HepG2 (cell line): Measurements from ENCODE around the gene SIRT1. TPM values are rescaled to one million over a fixed set of nuclear protein-coding genes. Genes with fewer than 3 reads are reported as not detected.

Experiments used
- ARNT2 ChIP-seq: sonication (generic); formaldehyde crosslinking; IDR thresholded peaks from 2 replicates; pipeline ENCODE4 v1.8.0; 2022; ENCODE audit warnings: mild to moderate bottlenecking, low read depth, missing genetic modification reagents, moderate library complexity
- FOXJ3 ChIP-seq: sonication (generic); formaldehyde crosslinking; IDR thresholded peaks from 2 replicates; pipeline ENCODE4 v1.4.0; 2020; ENCODE audit warnings: missing genetic modification reagents, mild to moderate bottlenecking, borderline replicate concordance
- HOXA9 ChIP-seq: sonication (generic); formaldehyde crosslinking; IDR thresholded peaks from 2 replicates; pipeline ENCODE4 v1.8.1; 2022; ENCODE audit warnings: missing genetic modification reagents, mild to moderate bottlenecking, moderate library complexity, borderline replicate concordance
- MED8 ChIP-seq: sonication (generic); formaldehyde crosslinking; IDR thresholded peaks from 2 replicates; pipeline ENCODE4 v1.8.1; 2023; ENCODE audit warnings: mild to moderate bottlenecking, missing genetic modification reagents; ENCODE audit not compliant: insufficient replicate concordance
- NFE2L2 ChIP-seq: fragments of 150-350 bp; IDR thresholded peaks from 2 replicates; pipeline ENCODE4 v1.6.1; 2014; ENCODE audit warnings: low read length
- NFYB ChIP-seq: sonication (generic); formaldehyde crosslinking; IDR thresholded peaks from 2 replicates; pipeline ENCODE4 v1.4.0; 2020; ENCODE audit warnings: missing genetic modification reagents
- POLR2AphosphoS5 ChIP-seq: IDR thresholded peaks from 2 replicates; pipeline ENCODE4 v1.6.1; 2012; ENCODE audit warnings: low read depth, low read length
- SUZ12 ChIP-seq: fragments of 150-350 bp; IDR thresholded peaks from 2 replicates; pipeline ENCODE4 v1.6.1; 2014; ENCODE audit warnings: low read depth, low read length
- TCF12 ChIP-seq, 2 experiments: fragments of 450-650 bp in 1 of 2; sonication (generic) in 1 of 2; formaldehyde crosslinking in 1 of 2; IDR thresholded peaks; 2 replicates each; pipeline versions ENCODE4 v1.6.1 to v1.8.0; 2017 to 2022; ENCODE audit warnings: antibody characterized with exemption in 1 of 2, mild to moderate bottlenecking in 1 of 2, missing genetic modification reagents in 1 of 2, moderate library complexity in 1 of 2
- YEATS4 ChIP-seq: sonication (generic); formaldehyde crosslinking; IDR thresholded peaks from 2 replicates; pipeline ENCODE4 v1.4.0; 2020; ENCODE audit warnings: missing genetic modification reagents, borderline replicate concordance
- ZFP82 ChIP-seq: sonication (generic); formaldehyde crosslinking; IDR thresholded peaks from 2 replicates; pipeline ENCODE4 v1.5.1; 2020; ENCODE audit warnings: mild to moderate bottlenecking, missing genetic modification reagents, borderline replicate concordance
- ZHX1 ChIP-seq: sonication (generic); formaldehyde crosslinking; IDR thresholded peaks from 2 replicates; pipeline ENCODE4 v1.8.1; 2022; ENCODE audit warnings: low read depth, mild to moderate bottlenecking, missing genetic modification reagents
- ZNF3 ChIP-seq: IDR thresholded peaks from 2 replicates; pipeline ENCODE4 v1.7.0; 2017; ENCODE audit warnings: inconsistent platforms
- ZNF460 ChIP-seq: sonication (generic); formaldehyde crosslinking; IDR thresholded peaks from 2 replicates; pipeline ENCODE4 v1.5.1; 2020; ENCODE audit warnings: missing genetic modification reagents, mild to moderate bottlenecking, borderline replicate concordance
- ZNF788 ChIP-seq: sonication (generic); formaldehyde crosslinking; IDR thresholded peaks from 2 replicates; pipeline ENCODE4 v1.5.0; 2020; ENCODE audit warnings: mild to moderate bottlenecking, missing genetic modification reagents, borderline replicate concordance
- ZNF883 ChIP-seq: sonication (generic); formaldehyde crosslinking; IDR thresholded peaks from 2 replicates; pipeline ENCODE4 v1.5.1; 2020; ENCODE audit warnings: mild to moderate bottlenecking, missing genetic modification reagents; ENCODE audit errors: not compliant biosample characterization
- polyA plus RNA-seq, 8 experiments: library from polyadenylated mRNA; depleted of rRNA in 3 of 8; stranded (reverse) in 7 of 8; unstranded in 1 of 8; fragments of >200 nt; fragmentation: Illumina TruSeq in 4 of 8; extraction: Trizol in 4 of 8; gene quantifications; 2 replicates each; pipeline versions ENCODE4 v1.2.1 to v1.2.3, GENCODE V29; 2011 to 2016; ENCODE audit warnings: low read depth in 4 of 8, missing spikeins in 1 of 8, mixed read lengths in 1 of 8; ENCODE audit not compliant: insufficient read depth in 1 of 8
- total RNA-seq, 5 experiments: library from RNA; depleted of rRNA; stranded (reverse); fragments of >200 nt; fragmentation: Illumina TruSeq; extraction: Trizol; gene quantifications; 2 replicates each; pipeline ENCODE4 v1.2.3, GENCODE V29; 2016; ENCODE audit warnings: low read depth in 1 of 5
- TF ChIP-seq, protein P1 (sequence below): sonication (generic); formaldehyde crosslinking; IDR thresholded peaks from 2 replicates; pipeline ENCODE4 v1.5.1; 2020; ENCODE audit warnings: mild to moderate bottlenecking, missing genetic modification reagents
- TF ChIP-seq, protein P2 (sequence below): sonication (generic); formaldehyde crosslinking; IDR thresholded peaks from 2 replicates; pipeline ENCODE4 v1.5.0; 2020; ENCODE audit warnings: missing genetic modification reagents, mild to moderate bottlenecking, borderline replicate concordance
- TF ChIP-seq, protein P3 (sequence below): sonication (generic); formaldehyde crosslinking; IDR thresholded peaks from 2 replicates; pipeline ENCODE4 v1.8.1; 2023; ENCODE audit warnings: mild to moderate bottlenecking, moderate library complexity, missing genetic modification reagents

Gene SIRT1
- total and polyA plus RNA-seq, 2 of the 13 experiments (the other 11 are each of a cell fraction or from before 2014, with no cell fraction given), result 9.4 to 10.2 TPM

- peak; percentile 10; the same call in 1 of the 2 replicates for TF ChIP-seq ZHX1 (CRISPR knock-in tag)
- TF ChIP-seq MED8 (CRISPR knock-in tag), result no peak
- no peak for TF ChIP-seq TCF12 (IDR thresholded peaks at IDR 0.05)
- TF ChIP-seq TCF12 (CRISPR knock-in tag; IDR thresholded peaks at IDR 0.05), result 0 out of 2 replicates have a peak, but pooled peaks have one; percentile 7
- TF ChIP-seq SUZ12, result no peak
- TF ChIP-seq FOXJ3 (CRISPR knock-in tag), result no peak
- peak; percentile 7; the same call in 1 of the 2 replicates for TF ChIP-seq POLR2AphosphoS5
- TF ChIP-seq, protein P1, sequence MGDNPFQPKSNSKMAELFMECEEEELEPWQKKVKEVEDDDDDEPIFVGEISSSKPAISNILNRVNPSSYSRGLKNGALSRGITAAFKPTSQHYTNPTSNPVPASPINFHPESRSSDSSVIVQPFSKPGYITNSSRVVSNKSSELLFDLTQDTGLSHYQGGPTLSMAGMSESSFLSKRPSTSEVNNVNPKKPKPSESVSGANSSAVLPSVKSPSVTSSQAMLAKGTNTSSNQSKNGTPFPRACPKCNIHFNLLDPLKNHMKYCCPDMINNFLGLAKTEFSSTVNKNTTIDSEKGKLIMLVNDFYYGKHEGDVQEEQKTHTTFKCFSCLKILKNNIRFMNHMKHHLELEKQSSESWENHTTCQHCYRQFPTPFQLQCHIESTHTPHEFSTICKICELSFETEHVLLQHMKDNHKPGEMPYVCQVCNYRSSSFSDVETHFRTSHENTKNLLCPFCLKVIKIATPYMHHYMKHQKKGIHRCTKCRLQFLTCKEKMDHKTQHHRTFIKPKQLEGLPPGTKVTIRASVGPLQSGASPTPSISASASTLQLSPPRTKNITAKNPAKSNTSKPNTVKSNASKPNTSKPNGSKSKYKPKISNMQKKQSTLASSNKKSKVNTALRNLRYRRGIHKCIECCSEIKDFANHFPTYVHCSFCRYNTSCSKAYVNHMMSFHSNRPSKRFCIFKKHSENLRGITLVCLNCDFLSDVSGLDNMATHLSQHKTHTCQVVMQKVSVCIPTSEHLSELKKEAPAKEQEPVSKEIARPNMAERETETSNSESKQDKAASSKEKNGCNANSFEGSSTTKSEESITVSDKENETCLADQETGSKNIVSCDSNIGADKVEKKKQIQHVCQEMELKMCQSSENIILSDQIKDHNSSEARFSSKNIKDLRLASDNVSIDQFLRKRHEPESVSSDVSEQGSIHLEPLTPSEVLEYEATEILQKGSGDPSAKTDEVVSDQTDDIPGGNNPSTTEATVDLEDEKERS (CRISPR knock-in tag), result no peak
- TF ChIP-seq ZNF883, result peak; percentile 33
- TF ChIP-seq HOXA9 (CRISPR knock-in tag), result peak; percentile 67; the same call in 1 of the 2 replicates
- 0 out of 2 replicates have a peak, but pooled peaks have one; percentile 59 for TF ChIP-seq ZFP82 (CRISPR knock-in tag)
- TF ChIP-seq YEATS4 (CRISPR knock-in tag), result peak; percentile 60; the same call in 1 of the 2 replicates
- no peak for TF ChIP-seq ZNF788 (CRISPR knock-in tag)
- TF ChIP-seq ARNT2 (CRISPR knock-in tag), result no peak
- TF ChIP-seq, protein P2, sequence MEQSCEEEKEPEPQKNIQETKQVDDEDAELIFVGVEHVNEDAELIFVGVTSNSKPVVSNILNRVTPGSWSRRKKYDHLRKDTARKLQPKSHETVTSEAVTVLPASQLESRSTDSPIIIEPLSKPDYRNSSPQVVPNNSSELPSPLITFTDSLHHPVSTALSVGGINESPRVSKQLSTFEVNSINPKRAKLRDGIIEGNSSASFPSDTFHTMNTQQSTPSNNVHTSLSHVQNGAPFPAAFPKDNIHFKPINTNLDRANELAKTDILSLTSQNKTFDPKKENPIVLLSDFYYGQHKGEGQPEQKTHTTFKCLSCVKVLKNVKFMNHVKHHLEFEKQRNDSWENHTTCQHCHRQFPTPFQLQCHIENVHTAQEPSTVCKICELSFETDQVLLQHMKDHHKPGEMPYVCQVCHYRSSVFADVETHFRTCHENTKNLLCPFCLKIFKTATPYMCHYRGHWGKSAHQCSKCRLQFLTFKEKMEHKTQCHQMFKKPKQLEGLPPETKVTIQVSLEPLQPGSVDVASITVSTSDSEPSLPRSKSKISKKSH, result no peak
- TF ChIP-seq ZNF460 (CRISPR knock-in tag), result no peak
- no peak for TF ChIP-seq ZNF3 (CRISPR knock-in tag)
- peak; percentile 54 for TF ChIP-seq NFYB
- TF ChIP-seq, protein P3, sequence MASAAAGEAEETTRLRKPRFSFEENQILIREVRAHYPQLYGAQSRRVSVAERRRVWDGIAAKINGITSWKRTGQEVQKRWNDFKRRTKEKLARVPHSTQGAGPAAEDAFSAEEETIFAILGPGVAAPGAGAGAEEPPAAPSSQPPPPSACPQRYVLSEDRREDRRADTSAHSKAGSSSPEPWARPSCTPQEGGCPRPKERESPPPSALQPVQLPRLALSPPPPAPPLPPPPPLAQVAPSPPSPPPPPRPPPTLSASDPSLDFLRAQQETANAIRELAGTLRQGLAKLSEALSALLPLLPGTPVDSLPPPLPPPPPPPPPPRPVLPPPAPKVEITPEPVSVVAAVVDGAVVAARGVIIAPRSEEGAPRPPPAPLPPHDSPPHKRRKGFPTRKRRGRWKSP, result no peak
- TF ChIP-seq NFE2L2, result no peak
Observed at GRCh38 chr10:67884842-67885670, 600 bp downstream of the SIRT1 start (continued).
